Motor neuron (in vitro differentiated cells): ENCODE measurements around the gene CMIP. TPM values are rescaled to one million over a fixed set of nuclear protein-coding genes. Genes with fewer than 3 reads are reported as not detected.

Source experiments
- ATAC-seq, 8 experiments: fragments of 200-7000 bp; cut with Tn5 transposase; replicated peaks in 6 of 8; 2 replicates each; pipeline ENCODE4 v1.8.0; 2021; ENCODE audit warnings: mild to moderate bottlenecking in 8 of 8, moderate library complexity in 8 of 8
- H3K27ac ChIP-seq, 2 donors: fragments of 250-450 bp; sonication (Bioruptor Pico); 2 replicates each; pipeline ENCODE4 v1.9.0; 2021; ENCODE audit warnings: antibody characterized with exemption in 2 of 2, mild to moderate bottlenecking in 2 of 2, moderate library complexity in 1 of 2
- H3K4me1 ChIP-seq, 2 donors: fragments of 250-450 bp; sonication (Bioruptor Pico); replicated peaks in 1 of 2; 2 replicates each; pipeline ENCODE4 v1.6.1; 2021; ENCODE audit warnings: antibody characterized with exemption in 2 of 2, mild to moderate bottlenecking in 2 of 2, moderate library complexity in 1 of 2
- H3K4me3 ChIP-seq, 5 donors: fragments of 250-450 bp; sonication (Bioruptor Pico); 2 replicates each; pipeline ENCODE4 v1.9.0; 2021; ENCODE audit warnings: antibody characterized with exemption in 5 of 5, mild to moderate bottlenecking in 5 of 5, moderate library complexity in 4 of 5
- WGBS, 10 experiments: fragments of 450-650 bp; shearing (Covaris generic); methylation state at CpG; one replicate each; pipeline ENCODE4 v1.0.0; 2022; 5-methylcytosine and 5-hydroxymethylcytosine counted together
- in situ Hi-C, 9 experiments: fragments of 400-800 bp; cut with MboI; loops; one replicate each; pipeline ENCODE4 v1.15.0; 2021; ENCODE audit warnings: low sequenced_read_pairs in 9 of 9, low pct_unique_long_range_greater_than_20kb in 2 of 9; ENCODE audit not compliant: unreplicated experiment in 9 of 9
- total RNA-seq, 8 experiments: library from RNA; unstranded; fragments of 300-600 nt; gene quantifications; 2 replicates each; pipeline versions ENCODE4 v1.2.3 to v1.2.4, GENCODE V29; 2022

The CMIP gene
- total RNA-seq, 8 experiments from 2014 or later = 4.6 to 35.3 (median 19.1) TPM

DNA sequence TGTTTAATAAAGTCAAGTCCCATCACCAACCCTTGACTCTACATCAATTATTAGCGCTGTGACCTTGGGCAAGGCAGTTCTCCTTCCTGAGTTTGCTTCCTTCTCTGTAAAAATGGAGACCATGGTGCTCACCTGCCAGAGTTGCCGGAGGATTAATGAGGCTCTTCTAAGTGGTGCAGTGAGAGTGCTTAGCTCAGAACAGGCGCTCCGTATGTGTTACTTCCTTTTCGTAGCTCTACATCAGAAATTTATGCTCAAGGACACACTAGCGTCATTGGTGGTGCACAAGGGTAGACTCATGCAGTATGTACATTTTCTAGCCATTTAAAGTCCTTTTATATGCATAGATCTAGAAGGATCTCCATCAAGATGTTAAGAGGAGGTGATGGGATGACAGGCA, 17.4 kb upstream of the CMIP start:
- WGBS, 10 experiments = 33 to 100% (median 80%) methylated on average over 1 to 5 of the region's 6 CpGs; no CpG with 5 or more reads in 1 of the 10 experiments
- in situ Hi-C loops = loop anchor here in 1 of 9 experiments (25.0 kb wide), 1 partner anchor 160 kb away; no protein-coding TSS in a partner anchor
- peak in 1 of 8 experiments; percentile 35 for ATAC-seq

GRCh38 chr16:81429045-81429521, 15.5 kb upstream of the CMIP start:
- ATAC-seq = peak in 1 of 8 experiments; percentile 56
- no peak overlapping the region for H3K4me3 ChIP-seq
- WGBS, 10 experiments = 0 to 100% (median 80%) methylated on average over 1 to 2 of the region's 3 CpGs; no CpG with 5 or more reads in 3 of the 10 experiments
- in situ Hi-C loops = loop anchor here in 1 of 9 experiments (25.0 kb wide), 1 partner anchor 158 kb away; no protein-coding TSS in a partner anchor
- no peak overlapping the region for H3K27ac ChIP-seq
- peaks cover 31 to 38% of the 10 kb centered on the region in 2 donors for H3K4me1 ChIP-seq

More for the DNA sequence above, 17.4 kb upstream of the CMIP start:
- no peak overlapping the region for H3K27ac ChIP-seq
- peaks cover 14 to 21% of the 10 kb centered on the region in 2 donors for H3K4me1 ChIP-seq
- no peak overlapping the region for H3K4me3 ChIP-seq

- Histone ChIP-seq H3K27ac (peak overlapping the region; percentile 57 to 90), H3K4me1 (peaks cover 31 to 38% of the 10 kb centered on the region in 2 donors), H3K4me3 (no peak overlapping the region)
- peak; percentile 36 to 91 (median 86) for ATAC-seq
- 0 to 87% (median 41%) methylated on average over 1 to 22 of the region's 23 CpGs for WGBS, 10 experiments
- in situ Hi-C loops = loop anchor here in 1 of 9 experiments (25.0 kb wide), 1 partner anchor 156 kb away; no protein-coding TSS in a partner anchor
These were observed 12.9 kb upstream of the CMIP start for GRCh38 chr16:81431554-81432353.

DNA sequence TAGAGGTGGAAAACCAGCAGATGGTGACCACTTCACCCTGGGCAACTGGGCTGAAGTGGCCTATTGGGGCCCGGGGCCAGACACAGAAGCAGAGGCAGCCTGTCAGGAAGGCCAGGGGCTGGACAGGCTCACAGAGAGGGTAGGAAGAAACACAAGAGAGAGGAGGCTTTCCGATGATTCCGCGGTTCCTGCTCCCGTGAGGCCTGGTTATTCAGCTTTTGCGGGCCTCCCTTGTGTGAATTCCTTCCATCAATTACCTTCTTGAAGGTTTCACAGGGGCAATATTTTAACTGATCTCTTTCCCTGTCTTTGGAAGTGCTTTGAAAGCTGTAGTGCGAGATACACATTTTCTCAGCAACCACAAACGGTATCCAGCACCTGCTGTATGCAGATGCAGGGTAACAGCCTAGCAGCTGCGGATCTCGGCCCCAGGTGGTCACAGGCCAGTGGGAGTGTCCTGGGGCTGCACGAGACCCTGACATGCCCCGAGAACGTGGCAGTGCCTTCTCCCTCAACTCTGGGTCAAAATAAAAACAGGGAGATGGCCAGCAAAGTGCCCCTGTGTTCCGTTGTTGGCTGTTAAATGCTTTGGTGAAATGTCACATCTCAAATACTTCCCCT, 11.6 kb upstream of the CMIP start:
- Histone ChIP-seq H3K4me1 (peaks cover 29 to 34% of the 10 kb centered on the region in 2 donors), H3K4me3 (no peak overlapping the region), H3K27ac (peak overlapping the region; percentile 82 to 90)
- 19 to 94% (median 23%) methylated on average over 1 to 9 of the region's 14 CpGs; no CpG with 5 or more reads in 4 of the 10 experiments for WGBS, 10 experiments
- in situ Hi-C loops = loop anchor here in 1 of 9 experiments (25.0 kb wide), 1 partner anchor 154 kb away; no protein-coding TSS in a partner anchor
- ATAC-seq = peak in 5 of 8 experiments; percentile 27 to 69 (median 57)

- ATAC-seq = no peak
- WGBS, 10 experiments = 20 to 100% (median 90%) methylated on average over 1 to 3 of the region's 3 CpGs; no CpG with 5 or more reads in 3 of the 10 experiments
- Histone ChIP-seq H3K27ac (no peak overlapping the region), H3K4me1 (peaks cover 29 to 36% of the 10 kb centered on the region in 2 donors), H3K4me3 (no peak overlapping the region)
- in situ Hi-C loops = loop anchor here in 1 of 9 experiments (25.0 kb wide), 1 partner anchor 152 kb away; no protein-coding TSS in a partner anchor
These were observed 9.5 kb upstream of the CMIP start for GRCh38 chr16:81435103-81435502.

GRCh38 chr16:81435567-81435966, 9.0 kb upstream of the CMIP start:
- in situ Hi-C loops = loop anchor here in 1 of 9 experiments (25.0 kb wide), 1 partner anchor 152 kb away; no protein-coding TSS in a partner anchor
- no peak for ATAC-seq
- WGBS, 10 experiments = 60 to 100% (median 100%) methylated on average over 1 to 2 of the region's 2 CpGs; no CpG with 5 or more reads in 3 of the 10 experiments

DNA sequence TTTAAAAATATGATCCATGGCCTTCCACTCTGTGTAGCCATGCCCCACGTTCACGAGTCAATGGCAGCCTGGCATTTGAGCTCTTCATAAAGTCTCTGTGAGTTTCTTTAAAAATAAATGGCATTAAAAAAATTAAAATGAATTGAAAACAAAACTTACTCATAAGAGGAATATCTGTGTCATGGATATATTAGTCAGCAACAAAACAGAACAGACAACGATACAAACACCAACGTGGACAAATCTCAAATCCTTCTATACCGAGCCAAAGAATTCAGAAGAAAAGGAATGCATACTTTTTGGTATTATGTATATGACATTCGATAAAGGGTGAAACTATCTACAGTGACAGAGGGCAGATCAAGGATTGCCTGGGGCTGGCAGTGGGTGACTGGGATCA, 8.2 kb upstream of the CMIP start:
- 44 to 100% (median 87%) methylated on average over 1 to 6 of the region's 6 CpGs; no CpG with 5 or more reads in 1 of the 10 experiments for WGBS, 10 experiments
- no peak for ATAC-seq
- peaks cover 26 to 30% of the 10 kb centered on the region in 2 donors for H3K4me1 ChIP-seq

More at GRCh38 chr16:81435567-81435966, 9.0 kb upstream of the CMIP start:
- H3K4me3 ChIP-seq = no peak overlapping the region
- peaks cover 29 to 36% of the 10 kb centered on the region in 2 donors for H3K4me1 ChIP-seq
- no peak overlapping the region for H3K27ac ChIP-seq

GRCh38 chr16:81437865-81438264, 6.7 kb upstream of the CMIP start:
- H3K27ac ChIP-seq = no peak overlapping the region
- 0 to 94% (median 61%) methylated on average over 1 to 10 of the region's 10 CpGs; no CpG with 5 or more reads in 3 of the 10 experiments for WGBS, 10 experiments
- no peak for ATAC-seq
- peaks cover 11 to 15% of the 10 kb centered on the region in 2 donors for H3K4me1 ChIP-seq
- H3K4me3 ChIP-seq = no peak overlapping the region
- in situ Hi-C loops = loop anchor here in 1 of 9 experiments (25.0 kb wide), 1 partner anchor 149 kb away; no protein-coding TSS in a partner anchor

More for the DNA sequence above, 8.2 kb upstream of the CMIP start:
- in situ Hi-C loops = loop anchor here in 1 of 9 experiments (25.0 kb wide), 1 partner anchor 151 kb away; no protein-coding TSS in a partner anchor
- H3K4me3 ChIP-seq = no peak overlapping the region
- H3K27ac ChIP-seq = no peak overlapping the region

GRCh38 chr16:81440888-81441761, 3.5 kb upstream of the CMIP start:
- no peak overlapping the region for H3K4me3 ChIP-seq
- in situ Hi-C loops = loop anchor here in 1 of 9 experiments (25.0 kb wide), 1 partner anchor 146 kb away; no protein-coding TSS in a partner anchor
- WGBS, 10 experiments = 75 to 100% (median 82%) methylated on average over 3 to 20 of the region's 21 CpGs; no CpG with 5 or more reads in 2 of the 10 experiments
- H3K4me1 ChIP-seq = peaks cover 9% of the 10 kb centered on the region in 2 donors
- no peak for ATAC-seq
- H3K27ac ChIP-seq = no peak overlapping the region

DNA sequence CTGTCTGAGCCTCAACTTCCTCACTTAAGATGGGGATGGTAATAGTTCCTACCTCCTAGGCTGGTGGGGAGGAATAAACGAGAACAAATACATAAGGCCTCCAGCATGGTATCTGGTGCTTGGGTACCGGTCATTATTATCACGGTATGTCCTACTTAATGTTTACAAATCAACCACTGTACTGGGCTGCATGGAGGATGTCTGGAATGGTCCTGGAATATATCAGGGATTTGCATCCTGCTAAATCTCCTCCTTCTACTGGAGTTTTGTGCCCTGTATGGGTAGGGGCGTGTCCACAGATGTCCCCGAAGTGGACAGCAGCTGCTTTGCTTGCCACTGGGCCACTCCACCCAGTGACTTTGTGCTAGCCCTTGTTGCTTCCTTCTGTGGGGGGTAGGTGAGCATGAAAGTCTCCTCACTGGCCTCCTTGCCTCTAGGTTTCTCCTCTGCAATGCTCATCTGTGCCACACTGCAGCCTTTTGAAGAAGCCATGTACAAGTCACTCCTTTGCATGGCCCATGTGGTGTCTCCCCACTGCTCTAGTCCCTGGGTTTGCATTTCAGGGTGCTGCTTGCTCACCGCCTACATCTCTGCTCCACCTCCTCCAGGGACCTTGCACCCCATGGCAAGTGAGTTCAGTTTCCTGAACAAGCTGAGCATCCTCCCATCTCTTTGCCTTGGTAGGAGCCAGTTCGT, 2.2 kb upstream of the CMIP start:
- Histone ChIP-seq H3K4me1 (peaks cover 11 to 14% of the 10 kb centered on the region in 2 donors), H3K27ac (no peak overlapping the region), H3K4me3 (no peak overlapping the region)
- WGBS, 10 experiments = 40 to 100% (median 87%) methylated on average over 1 to 5 of the region's 7 CpGs; no CpG with 5 or more reads in 2 of the 10 experiments
- peak in 1 of 8 experiments; percentile 13 for ATAC-seq
- in situ Hi-C loops = loop anchor here in 1 of 9 experiments (25.0 kb wide), 1 partner anchor 145 kb away; no protein-coding TSS in a partner anchor
